ENCODE data around the gene NIM1K. TPM values are rescaled to one million over a fixed set of nuclear protein-coding genes. Genes with fewer than 3 reads are reported as not detected.
"Not testable (repeated sequence)": the region's sequence is repeated elsewhere in the genome, so short reads cannot be mapped to it uniquely, and the experiment has no call there.

NIM1K gene
- total and polyA plus RNA-seq, 2 of the 4 experiments (the other 2 are of a cell fraction): 0.54 to 0.68 TPM

GRCh38 chr5:43323488-43323887 lies 131.5 kb downstream of the NIM1K start:
- H4K91ac ChIP-seq (ENCODE audit: insufficient read depth, low read depth, low read length); H3K9me1 ChIP-seq (ENCODE audit: insufficient read depth, low read length); POLR2A ChIA-PET (ENCODE audit: unreplicated experiment); H2AFZ ChIP-seq (replicated peaks; ENCODE audit: low read length, poor library complexity); H4K20me1 ChIP-seq (ENCODE audit: insufficient read depth, low read length); H3K4me1 ChIP-seq (ENCODE audit: control insufficient read depth, insufficient read depth, low read length); H2BK20ac ChIP-seq (ENCODE audit: low read depth, low read length); H3K27ac ChIP-seq (ENCODE audit: insufficient read depth, low read length); H2BK15ac ChIP-seq (ENCODE audit: low read depth, low read length); H2BK120ac ChIP-seq (ENCODE audit: low read depth, low read length); H3K36me3 ChIP-seq (ENCODE audit: control insufficient read depth, insufficient read depth, low read length); H3K9me3 ChIP-seq (ENCODE audit: control insufficient read depth, insufficient read depth, low read length); H3K56ac ChIP-seq (ENCODE audit: extremely low read depth, insufficient read depth, low read length); H3K18ac ChIP-seq (ENCODE audit: low read depth, low read length); H2AK9ac ChIP-seq (replicated peaks; ENCODE audit: low read depth, low read length, poor library complexity); H3K9ac ChIP-seq (ENCODE audit: low read depth, low read length); H2BK5ac ChIP-seq (ENCODE audit: low read depth, low read length, poor library complexity, severe bottlenecking); H4K8ac ChIP-seq (ENCODE audit: low read depth in 2 of 2, low read length in 2 of 2); H3K4me2 ChIP-seq (ENCODE audit: low read depth, low read length); H3K27me3 ChIP-seq (ENCODE audit: control insufficient read depth, insufficient read depth, low read length); DNase-seq; H2AK5ac ChIP-seq (ENCODE audit: low read depth, low read length); H3K14ac ChIP-seq (replicated peaks; ENCODE audit: low read depth, low read length); H3K79me1 ChIP-seq (ENCODE audit: low read depth in 1 of 2, low read length in 2 of 2); H3K4ac ChIP-seq (ENCODE audit: low read depth, low read length); H3K23ac ChIP-seq (ENCODE audit: low read depth, low read length); dilution Hi-C loops (cut with HindIII; ENCODE audit: low sequenced_read_pairs, unreplicated experiment); BruUV-seq (replicated peaks); ATAC-seq (ENCODE audit: low read depth); intact Hi-C loops (cut with micrococcal nuclease); H4K5ac ChIP-seq (ENCODE audit: low read depth, low read length); H3K4me3 ChIP-seq (ENCODE audit: insufficient read depth, low read depth, low read length); CTCF ChIA-PET: not testable (repeated sequence)
- in situ Hi-C loops (cut with MboI; ENCODE audit: low sequenced_read_pairs): loop anchor here (25.0 kb wide), 1 partner anchor 211 kb away; the partner anchor contains the start of gene ZNF131
- WGBS, 2 experiments (ENCODE audit: extremely low coverage in 2 of 2, insufficient read length in 1 of 2): no CpG with 5 or more reads among the region's 3 CpGs

DNA sequence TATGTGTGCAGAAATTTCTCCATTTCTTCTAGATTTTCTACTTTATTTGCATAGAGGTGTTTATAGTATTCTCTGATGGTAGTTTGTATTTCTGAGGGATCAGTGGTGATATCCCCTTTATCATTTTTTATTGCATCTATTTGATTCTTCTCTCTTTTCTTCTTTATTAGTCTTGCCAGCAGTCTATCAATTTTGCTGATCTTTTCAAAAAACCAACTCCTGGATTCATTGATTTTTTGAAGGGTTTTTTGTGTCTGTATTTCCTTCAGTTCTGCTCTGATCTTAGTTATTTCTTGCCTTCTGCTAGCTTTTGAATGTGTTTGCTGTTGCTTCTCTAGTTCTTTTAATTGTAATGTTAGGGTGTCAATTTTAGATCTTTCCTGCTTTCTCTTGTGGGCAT lies 133.6 kb downstream of the NIM1K start:
- H3K14ac ChIP-seq (replicated peaks; ENCODE audit: low read depth, low read length); H2BK5ac ChIP-seq (ENCODE audit: low read depth, low read length, poor library complexity, severe bottlenecking); H3K79me1 ChIP-seq (ENCODE audit: low read depth in 1 of 2, low read length in 2 of 2); intact Hi-C loops (cut with micrococcal nuclease); H2AFZ ChIP-seq (replicated peaks; ENCODE audit: low read length, poor library complexity); H3K4me2 ChIP-seq (ENCODE audit: low read depth, low read length); H3K9me1 ChIP-seq (ENCODE audit: insufficient read depth, low read length); H4K8ac ChIP-seq (ENCODE audit: low read depth in 2 of 2, low read length in 2 of 2); H3K36me3 ChIP-seq (ENCODE audit: control insufficient read depth, insufficient read depth, low read length); CTCF ChIA-PET; H2AK9ac ChIP-seq (replicated peaks; ENCODE audit: low read depth, low read length, poor library complexity); dilution Hi-C loops (cut with HindIII; ENCODE audit: low sequenced_read_pairs, unreplicated experiment); H3K56ac ChIP-seq (ENCODE audit: extremely low read depth, insufficient read depth, low read length); H2BK15ac ChIP-seq (ENCODE audit: low read depth, low read length); H2BK120ac ChIP-seq (ENCODE audit: low read depth, low read length); in situ Hi-C loops (cut with MboI; ENCODE audit: low sequenced_read_pairs); H3K23ac ChIP-seq (ENCODE audit: low read depth, low read length); H4K91ac ChIP-seq (ENCODE audit: insufficient read depth, low read depth, low read length); H2BK20ac ChIP-seq (ENCODE audit: low read depth, low read length); H3K18ac ChIP-seq (ENCODE audit: low read depth, low read length); H2AK5ac ChIP-seq (ENCODE audit: low read depth, low read length); H3K9ac ChIP-seq (ENCODE audit: low read depth, low read length); H4K20me1 ChIP-seq (ENCODE audit: insufficient read depth, low read length); POLR2A ChIA-PET (ENCODE audit: unreplicated experiment); H3K4me3 ChIP-seq (ENCODE audit: insufficient read depth, low read depth, low read length); H3K4ac ChIP-seq (ENCODE audit: low read depth, low read length); H3K4me1 ChIP-seq (ENCODE audit: control insufficient read depth, insufficient read depth, low read length); BruUV-seq (replicated peaks); H3K27ac ChIP-seq (ENCODE audit: insufficient read depth, low read length); DNase-seq; H3K9me3 ChIP-seq (ENCODE audit: control insufficient read depth, insufficient read depth, low read length); H3K27me3 ChIP-seq (ENCODE audit: control insufficient read depth, insufficient read depth, low read length); H4K5ac ChIP-seq (ENCODE audit: low read depth, low read length); ATAC-seq (ENCODE audit: low read depth): not testable (repeated sequence)

Measured in IMR-90 (cell line).